ENCODE measurements around the gene TCHHL1.

- TF ChIP-seq POLR2AphosphoS5 (IDR thresholded peaks at IDR 0.05; ENCODE audit: low read depth, low read length) (no peak), SIN3A (IDR thresholded peaks at IDR 0.05; ENCODE audit: borderline replicate concordance, insufficient read depth, low read length) (no peak)
These were observed 4.0 kb downstream of the TCHHL1 start for GRCh38 chr1:152084853-152085252.
